MCF 10A (cell line): ENCODE data around the gene RAD51B. TPM values are rescaled to one million over a fixed set of nuclear protein-coding genes. Genes with fewer than 3 reads are reported as not detected.
"Not testable (repeated sequence)": the region's sequence is repeated elsewhere in the genome, so short reads cannot be mapped to it uniquely, and the experiment has no call there.

ENCODE experiments used
- BruUV-seq: library from RNA; stranded (reverse); fragments of 400-500 nt; replicated peaks from 2 replicates; lab custom pipeline; 2021; lab: Mats Ljungman, UMichigan
- CTCF ChIA-PET: fragments of 300-600 bp; sonication (Branson Sonifier 250); formaldehyde crosslinking; extraction: SDS; loops from one replicate; lab custom pipeline; 2021; ENCODE audit warnings: antibody characterized with exemption, inconsistent platforms; lab: Yijun Ruan, JAX
- POLR2A ChIA-PET: fragments of 300-600, 350-650 bp; sonication (Branson Sonifier 250); formaldehyde crosslinking; extraction: SDS; loops from one replicate; lab custom pipeline; 2020; ENCODE audit warnings: antibody characterized with exemption, inconsistent platforms; lab: Yijun Ruan, JAX
- DNase-seq: peaks from one replicate; pipeline ENCODE4 v3.0.0-alpha.2; 2018; ENCODE audit not compliant: unreplicated experiment
- H3K27ac Mint-ChIP-seq: one replicate; pipeline ENCODE4 v1.8.0; 2022; ENCODE audit warnings: mild to moderate bottlenecking, low read depth, mixed read lengths; ENCODE audit not compliant: unreplicated experiment
- H3K27me3 Mint-ChIP-seq: one replicate; pipeline ENCODE4 v1.8.0; 2022; ENCODE audit warnings: mixed read lengths; ENCODE audit not compliant: insufficient read depth, unreplicated experiment
- H3K36me3 Mint-ChIP-seq: one replicate; pipeline ENCODE4 v1.8.0; 2022; ENCODE audit warnings: mild to moderate bottlenecking, moderate library complexity, mixed read lengths; ENCODE audit not compliant: insufficient read depth, unreplicated experiment
- H3K4me1 Mint-ChIP-seq: one replicate; pipeline ENCODE4 v1.8.0; 2022; ENCODE audit warnings: mixed read lengths; ENCODE audit not compliant: insufficient read depth, unreplicated experiment
- H3K4me3 Mint-ChIP-seq: one replicate; pipeline ENCODE4 v1.8.0; 2022; ENCODE audit warnings: mild to moderate bottlenecking, moderate library complexity, mixed read lengths; ENCODE audit not compliant: unreplicated experiment
- H3K9me3 Mint-ChIP-seq: one replicate; pipeline ENCODE4 v1.8.0; 2022; ENCODE audit warnings: mixed read lengths; ENCODE audit not compliant: unreplicated experiment
- intact Hi-C: fragments of 100-400 bp; cut with micrococcal nuclease; formaldehyde crosslinking; loops from 2 replicates; pipeline ENCODE4 v1.14.1; 2022
- total RNA-seq: library from RNA; stranded (reverse); gene quantifications from 2 replicates; pipeline ENCODE4 v1.2.3, GENCODE V29; 2022
- TF ChIP-seq, protein P1 (sequence below): fragments of 200-600 bp; IDR thresholded peaks from one replicate; pipeline ENCODE4 v1.8.0; 2022; ENCODE audit warnings: antibody characterized with exemption, mild to moderate bottlenecking; ENCODE audit not compliant: unreplicated experiment

The RAD51B gene
- total RNA-seq, 1 experiment from 2014 or later: 14.6 TPM

DNA sequence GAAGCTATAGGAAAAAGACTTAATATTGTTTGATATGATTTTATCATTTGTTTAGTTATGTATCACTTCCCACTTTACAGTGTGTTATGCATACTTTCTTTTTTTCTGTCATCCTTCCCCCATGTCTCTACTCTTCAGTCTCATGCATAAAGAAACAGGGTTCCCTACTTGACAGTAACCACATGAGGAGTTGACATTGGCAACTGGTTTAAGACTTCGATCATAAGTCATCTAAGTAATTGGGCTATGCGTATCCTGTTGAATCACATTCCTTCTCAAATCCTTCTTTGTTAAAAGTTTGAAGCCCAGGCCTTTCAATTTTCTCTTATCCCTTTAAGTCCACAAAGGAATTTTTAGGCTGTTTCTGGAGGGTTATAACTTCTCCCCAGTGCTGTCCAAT, 358.7 kb downstream of the RAD51B start:
- peaks cover 22% of the 10 kb centered on the region for H3K4me1 Mint-ChIP-seq
- H3K27ac Mint-ChIP-seq: no peak overlapping the region
- intact Hi-C loops: no loop called here
- ChIA-PET POLR2A (interaction anchor here (0.5 to 1.5 kb wide), 4 partner anchors 13 to 376 kb away, joined by 3 to 6 read pairs (median 3); no protein-coding TSS in a partner anchor), CTCF (interaction anchor here (0.7 kb wide), 1 partner anchor 33 kb away, joined by 3 read pairs; no protein-coding TSS in a partner anchor)
- no TSS peak for BruUV-seq
- TF ChIP-seq, protein P1, sequence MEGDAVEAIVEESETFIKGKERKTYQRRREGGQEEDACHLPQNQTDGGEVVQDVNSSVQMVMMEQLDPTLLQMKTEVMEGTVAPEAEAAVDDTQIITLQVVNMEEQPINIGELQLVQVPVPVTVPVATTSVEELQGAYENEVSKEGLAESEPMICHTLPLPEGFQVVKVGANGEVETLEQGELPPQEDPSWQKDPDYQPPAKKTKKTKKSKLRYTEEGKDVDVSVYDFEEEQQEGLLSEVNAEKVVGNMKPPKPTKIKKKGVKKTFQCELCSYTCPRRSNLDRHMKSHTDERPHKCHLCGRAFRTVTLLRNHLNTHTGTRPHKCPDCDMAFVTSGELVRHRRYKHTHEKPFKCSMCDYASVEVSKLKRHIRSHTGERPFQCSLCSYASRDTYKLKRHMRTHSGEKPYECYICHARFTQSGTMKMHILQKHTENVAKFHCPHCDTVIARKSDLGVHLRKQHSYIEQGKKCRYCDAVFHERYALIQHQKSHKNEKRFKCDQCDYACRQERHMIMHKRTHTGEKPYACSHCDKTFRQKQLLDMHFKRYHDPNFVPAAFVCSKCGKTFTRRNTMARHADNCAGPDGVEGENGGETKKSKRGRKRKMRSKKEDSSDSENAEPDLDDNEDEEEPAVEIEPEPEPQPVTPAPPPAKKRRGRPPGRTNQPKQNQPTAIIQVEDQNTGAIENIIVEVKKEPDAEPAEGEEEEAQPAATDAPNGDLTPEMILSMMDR: no peak
- H3K4me3 Mint-ChIP-seq: no peak overlapping the region
- H3K27me3 Mint-ChIP-seq: no peaks in the 10 kb centered on the region
- H3K9me3 Mint-ChIP-seq: no peaks in the 10 kb centered on the region
- H3K36me3 Mint-ChIP-seq: no peaks in the 10 kb centered on the region
- no peak for DNase-seq

- POLR2A ChIA-PET: interaction anchor here (0.6 to 0.9 kb wide), 4 partner anchors 24 to 620 kb away, joined by 3 to 4 read pairs (median 4); no protein-coding TSS in a partner anchor
- no peaks in the 10 kb centered on the region for H3K27me3 Mint-ChIP-seq
- H3K36me3 Mint-ChIP-seq: no peaks in the 10 kb centered on the region
- intact Hi-C loops: no loop called here
- CTCF ChIA-PET: no interaction called here
- no TSS peak for BruUV-seq
- TF ChIP-seq, protein P1: no peak
- peaks cover 22% of the 10 kb centered on the region for H3K4me1 Mint-ChIP-seq
- peak; percentile 49 for DNase-seq
- no peak overlapping the region for H3K27ac Mint-ChIP-seq
- H3K9me3 Mint-ChIP-seq: no peaks in the 10 kb centered on the region
- no peak overlapping the region for H3K4me3 Mint-ChIP-seq
Measured at GRCh38 chr14:68181519-68182326, 362.1 kb downstream of the RAD51B start.

DNA sequence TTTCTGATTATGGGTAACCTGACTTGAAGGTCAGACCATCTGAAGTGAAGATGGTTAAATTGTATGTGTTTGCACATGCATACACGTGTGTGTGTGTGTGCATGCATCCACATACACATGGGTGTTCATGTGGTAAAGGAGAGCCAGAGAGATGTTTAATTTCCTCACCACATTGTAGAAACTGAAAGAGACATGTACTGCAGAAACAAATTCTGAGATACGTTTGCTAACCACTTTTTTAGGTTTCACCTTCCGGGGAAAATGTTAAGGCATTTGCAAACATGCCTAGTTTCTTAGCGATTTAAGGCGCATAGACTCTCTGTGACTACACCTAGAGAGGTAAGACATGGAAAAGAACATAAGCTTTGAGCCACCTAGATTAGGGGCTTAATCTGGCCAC, 362.9 kb downstream of the RAD51B start:
- H3K4me3 Mint-ChIP-seq: no peak overlapping the region
- peaks cover 22% of the 10 kb centered on the region for H3K4me1 Mint-ChIP-seq
- H3K27me3 Mint-ChIP-seq: no peaks in the 10 kb centered on the region
- H3K9me3 Mint-ChIP-seq: no peaks in the 10 kb centered on the region
- BruUV-seq: no TSS peak
- intact Hi-C loops: no loop called here
- no peak for DNase-seq
- H3K27ac Mint-ChIP-seq: no peak overlapping the region
- POLR2A ChIA-PET: no interaction called here
- CTCF ChIA-PET: interaction anchor here (0.9 kb wide), 1 partner anchor 661 kb away, joined by 3 read pairs; no protein-coding TSS in a partner anchor
- TF ChIP-seq, protein P1: no peak
- no peaks in the 10 kb centered on the region for H3K36me3 Mint-ChIP-seq

GRCh38 chr14:68186500-68187276, 367.1 kb downstream of the RAD51B start:
- POLR2A ChIA-PET: interaction anchor here (0.7 kb wide), 1 partner anchor 46 kb away, joined by 3 read pairs; no protein-coding TSS in a partner anchor
- BruUV-seq, H3K36me3 Mint-ChIP-seq, H3K4me3 Mint-ChIP-seq, H3K9me3 Mint-ChIP-seq, H3K27ac Mint-ChIP-seq, intact Hi-C loops, DNase-seq, H3K27me3 Mint-ChIP-seq: not testable (repeated sequence)
- H3K4me1 Mint-ChIP-seq: peaks cover 19% of the 10 kb centered on the region
- CTCF ChIA-PET: interaction anchor here (0.7 kb wide), 1 partner anchor 65 kb away, joined by 3 read pairs; no protein-coding TSS in a partner anchor
